Erythroblast (primary cell): ENCODE results near the gene SLC37A4.

Experiments used
- GATA1 ChIP-seq: IDR thresholded peaks from 2 replicates; pipeline ENCODE4 v1.6.1; 2011; ENCODE audit warnings: low read depth, mild to moderate bottlenecking, control low read depth, low read length, moderate library complexity
- POLR2A ChIP-seq: IDR thresholded peaks from 2 replicates; pipeline ENCODE4 v1.6.1; 2011; ENCODE audit warnings: mild to moderate bottlenecking, low read length

DNA sequence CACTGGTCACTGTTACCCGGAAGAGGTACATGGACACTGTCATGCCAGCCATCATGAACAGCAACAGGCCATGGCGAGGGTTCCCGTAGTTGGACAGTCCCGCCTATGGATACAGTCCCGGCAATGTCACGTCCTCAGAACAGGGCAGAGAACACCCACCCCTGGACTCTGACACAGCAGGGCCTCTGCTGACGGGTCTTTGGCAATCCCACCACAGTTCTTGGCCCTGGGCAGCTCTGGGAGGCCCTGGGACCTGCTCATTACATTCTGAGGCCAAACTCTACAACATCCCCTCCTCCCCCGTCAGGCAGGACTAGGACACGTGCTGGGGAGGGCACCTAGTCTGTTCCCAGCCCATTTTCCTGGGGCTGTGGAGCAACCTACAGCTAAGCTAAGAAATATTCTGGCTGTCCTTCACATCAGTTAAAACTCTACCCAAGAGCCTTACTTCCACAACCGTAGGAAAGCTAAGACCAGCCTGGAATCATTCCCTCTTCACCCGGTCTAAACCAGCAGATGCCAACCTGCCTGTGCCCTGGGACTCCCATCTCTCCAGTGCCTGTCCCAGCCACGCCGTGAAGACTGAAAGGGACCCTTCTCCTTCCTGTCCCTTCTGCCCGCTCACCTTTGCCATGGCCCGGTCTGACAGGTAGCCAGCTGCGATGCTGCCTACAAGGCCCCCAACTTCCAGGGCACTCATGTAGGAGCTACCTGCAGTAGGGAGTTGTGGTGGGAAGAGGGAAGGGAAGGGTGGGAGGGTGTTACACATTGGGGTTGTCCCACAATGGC, 4.5 kb downstream of the SLC37A4 start:
- TF ChIP-seq POLR2A (no peak), GATA1 (no peak)
